Neuron (in vitro differentiated cells): ENCODE data around the gene PANK2.
"Not testable (repeated sequence)": the region's sequence is repeated elsewhere in the genome, so short reads cannot be mapped to it uniquely, and the experiment has no call there.

Source experiments
- H2AFZ ChIP-seq: one replicate; pipeline ENCODE4 v1.6.1; 2013; ENCODE audit warnings: low read depth, mild to moderate bottlenecking, inconsistent platforms, low read length, moderate library complexity
- H3K27me3 ChIP-seq: one replicate; pipeline ENCODE4 v1.6.1; 2013; ENCODE audit warnings: low read length; ENCODE audit not compliant: insufficient read depth
- H3K36me3 ChIP-seq: one replicate; pipeline ENCODE4 v1.6.1; 2013; ENCODE audit warnings: low read length; ENCODE audit not compliant: insufficient read depth
- H3K4me1 ChIP-seq: one replicate; pipeline ENCODE4 v1.6.1; 2013; ENCODE audit warnings: low read length; ENCODE audit not compliant: insufficient read depth
- H3K4me3 ChIP-seq: 2 replicates; pipeline ENCODE4 v1.5.1; 2013; ENCODE audit warnings: mild to moderate bottlenecking, low read length, moderate library complexity
- H3K9me3 ChIP-seq: one replicate; pipeline ENCODE4 v1.6.1; 2013; ENCODE audit warnings: low read length

PANK2 gene

GRCh38 chr20:3931664-3932063, 42.5 kb downstream of the PANK2 start:
- Histone ChIP-seq H3K36me3 (peaks cover 31% of the 10 kb centered on the region), H3K4me1 (peaks cover 4% of the 10 kb centered on the region), H3K9me3 (no peaks in the 10 kb centered on the region), H3K27me3 (no peaks in the 10 kb centered on the region), H3K4me3 (no peak overlapping the region), H2AFZ (no peak overlapping the region)

- H3K36me3 ChIP-seq = peaks cover 29% of the 10 kb centered on the region
- no peaks in the 10 kb centered on the region for H3K9me3 ChIP-seq
- H2AFZ ChIP-seq = no peak overlapping the region
- H3K4me1 ChIP-seq = no peaks in the 10 kb centered on the region
- H3K27me3 ChIP-seq = no peaks in the 10 kb centered on the region
- H3K4me3 ChIP-seq = no peak overlapping the region
Observed at GRCh38 chr20:3932277-3932676, 43.1 kb downstream of the PANK2 start.

- Histone ChIP-seq H2AFZ (no peak overlapping the region), H3K27me3 (no peaks in the 10 kb centered on the region), H3K4me3 (no peak overlapping the region), H3K4me1 (no peaks in the 10 kb centered on the region), H3K36me3 (peaks cover 33% of the 10 kb centered on the region), H3K9me3 (peaks cover under 1% of the 10 kb centered on the region)
Observed at GRCh38 chr20:3932681-3933080, 43.5 kb downstream of the PANK2 start.

GRCh38 chr20:3933218-3933617, 44.0 kb downstream of the PANK2 start:
- Histone ChIP-seq H3K36me3 (peaks cover 38% of the 10 kb centered on the region), H2AFZ (no peak overlapping the region), H3K4me1 (no peaks in the 10 kb centered on the region), H3K9me3 (peaks cover 4% of the 10 kb centered on the region), H3K27me3 (no peaks in the 10 kb centered on the region), H3K4me3 (no peak overlapping the region)

- Histone ChIP-seq H2AFZ (no peak overlapping the region), H3K9me3 (peaks cover 14% of the 10 kb centered on the region), H3K27me3 (no peaks in the 10 kb centered on the region), H3K4me1 (no peaks in the 10 kb centered on the region), H3K4me3 (no peak overlapping the region), H3K36me3 (peaks cover 47% of the 10 kb centered on the region)
Observed at GRCh38 chr20:3934624-3935023, 45.4 kb downstream of the PANK2 start.

GRCh38 chr20:3935295-3935955, 46.2 kb downstream of the PANK2 start:
- H3K36me3 ChIP-seq = peaks cover 54% of the 10 kb centered on the region
- H3K27me3 ChIP-seq = no peaks in the 10 kb centered on the region
- H3K9me3 ChIP-seq = peaks cover 14% of the 10 kb centered on the region
- H3K4me1 ChIP-seq = no peaks in the 10 kb centered on the region
- H2AFZ ChIP-seq = no peak overlapping the region
- H3K4me3 ChIP-seq = no peak overlapping the region

- Histone ChIP-seq H3K27me3 (no peaks in the 10 kb centered on the region), H3K36me3 (peaks cover 59% of the 10 kb centered on the region), H3K4me1 (no peaks in the 10 kb centered on the region), H3K4me3 (no peak overlapping the region), H3K9me3 (peaks cover 16% of the 10 kb centered on the region), H2AFZ (no peak overlapping the region)
Observed at GRCh38 chr20:3935956-3936340, 46.8 kb downstream of the PANK2 start.

- no peak overlapping the region for H2AFZ ChIP-seq
- H3K4me3 ChIP-seq = no peak overlapping the region
- peaks cover 62% of the 10 kb centered on the region for H3K36me3 ChIP-seq
- H3K27me3 ChIP-seq = no peaks in the 10 kb centered on the region
- H3K9me3 ChIP-seq = peaks cover 18% of the 10 kb centered on the region
- no peaks in the 10 kb centered on the region for H3K4me1 ChIP-seq
Observed at GRCh38 chr20:3937618-3938017, 48.4 kb downstream of the PANK2 start.

- Histone ChIP-seq H3K4me1 (no peaks in the 10 kb centered on the region), H3K36me3 (peaks cover 49% of the 10 kb centered on the region), H3K9me3 (peaks cover 18% of the 10 kb centered on the region), H3K27me3 (no peaks in the 10 kb centered on the region), H3K4me3 (no peak overlapping the region), H2AFZ (no peak overlapping the region)
Observed at GRCh38 chr20:3940905-3941304, 51.7 kb downstream of the PANK2 start.

- not testable (repeated sequence) for H3K4me3 ChIP-seq, H2AFZ ChIP-seq, H3K27me3 ChIP-seq, H3K4me1 ChIP-seq, H3K9me3 ChIP-seq
- H3K36me3 ChIP-seq = peaks cover 24% of the 10 kb centered on the region
Observed at GRCh38 chr20:3946666-3947065, 57.5 kb downstream of the PANK2 start.

GRCh38 chr20:3964719-3965118, 75.5 kb downstream of the PANK2 start:
- no peak overlapping the region for H2AFZ ChIP-seq
- no peaks in the 10 kb centered on the region for H3K9me3 ChIP-seq
- H3K4me3 ChIP-seq = no peak overlapping the region
- peaks cover 12% of the 10 kb centered on the region for H3K36me3 ChIP-seq
- H3K4me1 ChIP-seq = no peaks in the 10 kb centered on the region
- no peaks in the 10 kb centered on the region for H3K27me3 ChIP-seq

GRCh38 chr20:3966571-3966970, 77.4 kb downstream of the PANK2 start:
- H3K4me1 ChIP-seq = no peaks in the 10 kb centered on the region
- H3K27me3 ChIP-seq = no peaks in the 10 kb centered on the region
- peaks cover 3% of the 10 kb centered on the region for H3K9me3 ChIP-seq
- no peak overlapping the region for H2AFZ ChIP-seq
- H3K4me3 ChIP-seq = no peak overlapping the region
- peaks cover 7% of the 10 kb centered on the region for H3K36me3 ChIP-seq

GRCh38 chr20:3970016-3970415, 80.8 kb downstream of the PANK2 start:
- Histone ChIP-seq H3K9me3 (peaks cover 3% of the 10 kb centered on the region), H3K4me3 (no peak overlapping the region), H2AFZ (no peak overlapping the region), H3K27me3 (no peaks in the 10 kb centered on the region), H3K36me3 (no peaks in the 10 kb centered on the region), H3K4me1 (no peaks in the 10 kb centered on the region)

GRCh38 chr20:3971145-3971544, 82.0 kb downstream of the PANK2 start:
- no peaks in the 10 kb centered on the region for H3K36me3 ChIP-seq
- no peaks in the 10 kb centered on the region for H3K27me3 ChIP-seq
- H3K9me3 ChIP-seq = peaks cover 3% of the 10 kb centered on the region
- no peaks in the 10 kb centered on the region for H3K4me1 ChIP-seq
- H2AFZ ChIP-seq = no peak overlapping the region
- H3K4me3 ChIP-seq = no peak overlapping the region
